Erythroblast (primary cell): ENCODE data around the gene NPNT.

Experiments used
- GATA1 ChIP-seq: IDR thresholded peaks from 2 replicates; pipeline ENCODE4 v1.6.1; 2011; ENCODE audit warnings: low read depth, mild to moderate bottlenecking, control low read depth, low read length, moderate library complexity
- POLR2A ChIP-seq: IDR thresholded peaks from 2 replicates; pipeline ENCODE4 v1.6.1; 2011; ENCODE audit warnings: mild to moderate bottlenecking, low read length

DNA sequence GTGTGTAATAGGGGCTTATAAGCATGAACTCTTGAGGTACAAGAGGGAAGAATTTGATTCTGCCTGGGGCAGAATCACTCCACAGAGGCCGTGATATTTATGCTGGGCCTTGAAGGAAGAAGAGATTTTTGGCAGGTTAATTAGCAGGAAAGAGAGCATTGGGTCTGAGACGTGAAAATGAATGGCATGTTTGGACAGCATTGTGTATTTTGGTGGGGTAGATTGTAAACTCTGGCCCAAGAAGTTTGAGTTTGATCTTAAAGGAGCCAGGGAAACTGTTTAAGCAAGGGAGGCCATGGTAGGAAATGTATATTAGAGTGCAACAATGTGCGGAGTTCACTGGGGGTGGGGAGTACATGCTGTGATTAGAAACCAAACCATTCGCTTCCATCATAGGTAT lies 62.4 kb downstream of the NPNT start:
- no peak for TF ChIP-seq POLR2A
- TF ChIP-seq GATA1: no peak
